Measurements from ENCODE around the gene CCN6.
"Not testable (repeated sequence)": the region's sequence is repeated elsewhere in the genome, so short reads cannot be mapped to it uniquely, and the experiment has no call there.

The CCN6 gene

GRCh38 chr6:112085286-112086065 lies 31.6 kb downstream of the CCN6 start:
- DNase-seq (ENCODE audit: low read depth): peak; percentile 21
- TF ChIP-seq, protein P1, sequence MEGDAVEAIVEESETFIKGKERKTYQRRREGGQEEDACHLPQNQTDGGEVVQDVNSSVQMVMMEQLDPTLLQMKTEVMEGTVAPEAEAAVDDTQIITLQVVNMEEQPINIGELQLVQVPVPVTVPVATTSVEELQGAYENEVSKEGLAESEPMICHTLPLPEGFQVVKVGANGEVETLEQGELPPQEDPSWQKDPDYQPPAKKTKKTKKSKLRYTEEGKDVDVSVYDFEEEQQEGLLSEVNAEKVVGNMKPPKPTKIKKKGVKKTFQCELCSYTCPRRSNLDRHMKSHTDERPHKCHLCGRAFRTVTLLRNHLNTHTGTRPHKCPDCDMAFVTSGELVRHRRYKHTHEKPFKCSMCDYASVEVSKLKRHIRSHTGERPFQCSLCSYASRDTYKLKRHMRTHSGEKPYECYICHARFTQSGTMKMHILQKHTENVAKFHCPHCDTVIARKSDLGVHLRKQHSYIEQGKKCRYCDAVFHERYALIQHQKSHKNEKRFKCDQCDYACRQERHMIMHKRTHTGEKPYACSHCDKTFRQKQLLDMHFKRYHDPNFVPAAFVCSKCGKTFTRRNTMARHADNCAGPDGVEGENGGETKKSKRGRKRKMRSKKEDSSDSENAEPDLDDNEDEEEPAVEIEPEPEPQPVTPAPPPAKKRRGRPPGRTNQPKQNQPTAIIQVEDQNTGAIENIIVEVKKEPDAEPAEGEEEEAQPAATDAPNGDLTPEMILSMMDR (conservative IDR thresholded peaks at IDR 0.05; ENCODE audit: control insufficient read depth, insufficient read depth, low read depth, low read length): no peak
- no peak overlapping the region for H3K4me3 ChIP-seq (ENCODE audit: control insufficient read depth, low read depth, low read length)

GRCh38 chr6:112086744-112087135 lies 32.8 kb downstream of the CCN6 start:
- TF ChIP-seq, protein P1 (conservative IDR thresholded peaks at IDR 0.05; ENCODE audit: control insufficient read depth, insufficient read depth, low read depth, low read length): peak; percentile 44
- peak overlapping the region; percentile 86 for H3K4me3 ChIP-seq (ENCODE audit: control insufficient read depth, low read depth, low read length)
- DNase-seq (ENCODE audit: low read depth): peak; percentile 67

DNA sequence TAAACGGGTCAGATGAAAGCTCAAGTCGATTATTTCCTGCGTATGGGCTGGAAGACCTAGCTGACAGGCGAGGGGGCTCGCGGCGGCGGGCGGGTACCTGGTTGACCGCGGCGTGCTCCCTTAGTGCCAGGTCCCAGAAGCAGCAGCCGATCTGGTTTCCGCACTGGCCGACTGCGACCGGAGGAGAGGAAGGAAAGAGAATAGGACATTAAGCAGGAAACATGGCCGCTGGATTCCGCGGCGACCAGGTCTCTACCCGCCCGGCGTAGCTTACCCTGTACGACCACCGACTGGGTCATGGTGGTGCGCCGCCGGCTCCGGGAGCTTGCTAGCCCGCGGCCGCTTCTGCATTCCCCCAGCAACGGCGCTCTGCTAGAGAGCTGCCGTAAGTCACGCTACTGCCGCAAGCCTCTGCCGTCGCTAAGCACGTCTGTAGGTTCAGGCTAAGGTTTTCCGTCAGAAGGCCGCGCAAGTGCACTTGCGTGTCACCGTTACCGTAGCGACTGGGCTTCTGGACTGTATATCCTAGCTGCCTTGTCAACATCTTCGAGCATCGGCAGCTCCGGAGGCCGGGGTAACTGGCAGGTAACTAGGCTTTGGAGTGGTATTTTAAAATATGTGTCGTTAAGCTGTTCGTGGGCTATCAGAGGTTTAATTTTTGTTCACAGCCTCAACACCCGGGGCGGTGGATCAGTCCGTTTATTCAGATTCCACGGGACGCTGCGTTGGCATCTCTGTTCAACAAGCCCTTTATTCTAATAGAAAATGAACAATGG lies 33.4 kb downstream of the CCN6 start, which contains the start of the genes FAM229B and TUBE1:
Gene FAM229B, plus strand, starts transcription at position 456 of the 776 bp plus-strand sequence. CDS start 11,693 bp downstream, outside the sequence.
Gene TUBE1, minus strand, starts transcription at position 347 of the 776 bp plus-strand sequence. Its CDS starts 48 bp downstream, at position 299.
- H3K4me3 ChIP-seq (ENCODE audit: control insufficient read depth, low read depth, low read length): peak within 1 kb of the TSS; percentile 86
- TF ChIP-seq, protein P1 (conservative IDR thresholded peaks at IDR 0.05; ENCODE audit: control insufficient read depth, insufficient read depth, low read depth, low read length): no peak

DNA sequence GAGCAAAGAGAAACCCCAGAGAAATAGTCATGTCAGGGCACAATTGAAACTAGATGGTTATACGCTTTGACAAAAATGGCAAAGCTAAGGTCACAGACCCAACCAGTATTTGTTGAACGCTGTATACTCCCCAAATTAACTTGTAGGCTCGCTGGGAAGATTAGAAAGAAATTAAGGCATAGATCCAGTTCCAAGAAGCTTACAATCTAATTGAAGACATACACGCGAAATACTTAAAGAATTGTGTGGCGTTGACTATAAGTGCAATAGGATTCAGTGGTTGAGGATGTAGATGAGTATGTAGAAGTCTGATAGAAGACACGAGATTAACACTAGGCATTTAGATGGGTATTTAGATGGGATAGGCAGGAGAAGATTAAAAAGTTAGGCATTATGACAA lies 34.0 kb downstream of the CCN6 start:
- H3K4me3 ChIP-seq (ENCODE audit: control insufficient read depth, low read depth, low read length): peak overlapping the region; percentile 86
- TF ChIP-seq, protein P1 (conservative IDR thresholded peaks at IDR 0.05; ENCODE audit: control insufficient read depth, insufficient read depth, low read depth, low read length): no peak
- DNase-seq (ENCODE audit: low read depth): peak; percentile 11

More for the DNA sequence above, 33.4 kb downstream of the CCN6 start, which contains the start of the genes FAM229B and TUBE1:
- peak; percentile 97 for DNase-seq (ENCODE audit: low read depth)

DNA sequence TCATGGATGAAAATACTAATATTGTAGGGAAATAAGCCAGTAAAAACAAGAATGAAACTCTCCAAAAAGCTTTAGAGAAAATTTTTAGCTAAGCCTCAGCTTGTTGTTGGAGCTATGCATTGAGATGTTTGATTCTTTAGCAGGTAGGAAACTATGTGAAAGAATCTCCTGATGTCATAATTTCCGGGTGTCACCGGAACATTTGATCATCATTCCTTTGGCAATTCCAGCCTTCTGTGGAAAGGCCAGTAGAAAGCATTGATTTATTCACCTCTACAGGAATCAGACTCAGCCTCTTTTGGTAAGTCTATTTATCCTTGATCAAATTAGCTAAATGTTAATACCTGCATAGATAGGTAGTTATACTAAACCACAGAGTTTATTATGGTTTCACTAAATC lies 43.0 kb downstream of the CCN6 start:
- TF ChIP-seq, protein P1 (conservative IDR thresholded peaks at IDR 0.05; ENCODE audit: control insufficient read depth, insufficient read depth, low read depth, low read length): no peak
- no peak overlapping the region for H3K4me3 ChIP-seq (ENCODE audit: control insufficient read depth, low read depth, low read length)
- no peak for DNase-seq (ENCODE audit: low read depth)

DNA sequence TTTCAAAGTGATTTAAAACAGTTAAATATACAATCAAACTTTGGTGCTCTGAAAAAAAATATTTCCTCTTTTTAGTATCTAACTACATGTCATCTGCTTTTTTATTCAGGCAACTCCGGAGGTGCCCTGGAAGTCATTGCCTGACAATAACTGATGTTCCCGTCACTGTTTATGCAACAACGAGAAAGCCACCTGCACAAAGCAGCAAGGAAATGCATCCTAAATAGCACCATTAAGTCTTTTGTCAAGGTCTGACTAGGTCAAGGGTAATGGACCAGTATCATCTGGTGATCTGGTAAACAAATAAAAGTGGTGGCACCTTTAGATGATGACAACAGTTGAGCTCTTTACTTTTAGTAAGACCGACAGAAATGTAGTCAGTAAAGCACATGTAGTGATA lies 46.7 kb downstream of the CCN6 start:
- DNase-seq (ENCODE audit: low read depth): no peak
- TF ChIP-seq, protein P1 (conservative IDR thresholded peaks at IDR 0.05; ENCODE audit: control insufficient read depth, insufficient read depth, low read depth, low read length): no peak
- H3K4me3 ChIP-seq (ENCODE audit: control insufficient read depth, low read depth, low read length): no peak overlapping the region

DNA sequence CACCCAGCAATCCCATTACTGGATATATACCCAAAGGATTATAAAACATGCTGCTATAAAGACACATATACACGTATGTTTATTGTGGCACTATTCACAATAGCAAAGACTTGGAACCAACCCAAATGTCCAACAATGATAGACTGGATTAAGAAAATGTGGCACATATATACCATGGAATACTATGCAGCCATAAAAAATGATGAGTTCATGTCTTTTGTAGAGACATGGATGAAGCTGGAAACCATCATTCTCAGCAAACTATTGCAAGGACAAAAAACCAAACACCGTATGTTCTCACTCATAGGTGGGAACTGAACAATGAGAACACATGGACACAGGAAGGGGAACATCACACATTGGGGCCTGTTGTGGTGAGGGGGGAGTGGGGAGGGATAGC lies 52.1 kb downstream of the CCN6 start:
- not testable (repeated sequence) for DNase-seq (ENCODE audit: low read depth)

More for the DNA sequence above, 52.1 kb downstream of the CCN6 start:
- H3K4me3 ChIP-seq (ENCODE audit: control insufficient read depth, low read depth, low read length): not testable (repeated sequence)

All from fibroblast of mammary gland (primary cell).